CD4-positive, alpha-beta T cell treated with Interleukin-4 for 1 hour (primary cell): ENCODE data around the gene INTS2.
"Not testable (repeated sequence)": the region's sequence is repeated elsewhere in the genome, so short reads cannot be mapped to it uniquely, and the experiment has no call there.

Source experiments
- DNase-seq, 2 donors: peaks; one replicate each; pipeline ENCODE4 v3.0.0-alpha.2; 2020 to 2022

Gene INTS2

DNA sequence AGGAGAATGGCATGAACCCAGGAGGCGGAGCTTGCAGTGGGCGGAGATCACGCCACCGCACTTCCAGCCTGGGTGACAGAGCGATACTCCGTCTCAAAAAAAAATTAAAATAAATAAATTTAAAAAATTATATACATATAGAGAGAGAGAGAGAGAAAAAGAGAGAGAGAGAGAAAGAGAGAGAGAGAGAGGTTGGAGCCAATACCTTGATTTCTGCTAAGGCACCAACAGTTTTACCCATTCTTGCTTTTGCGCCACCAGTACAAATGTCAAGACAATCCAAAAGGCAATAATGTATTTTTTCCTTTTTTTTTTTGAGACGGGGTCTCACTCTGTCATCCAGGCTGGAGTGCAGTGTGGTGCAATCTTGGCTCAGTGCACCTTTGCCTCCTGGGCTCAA is 81.7 kb downstream of the INTS2 start:
- DNase-seq = no peak

DNA sequence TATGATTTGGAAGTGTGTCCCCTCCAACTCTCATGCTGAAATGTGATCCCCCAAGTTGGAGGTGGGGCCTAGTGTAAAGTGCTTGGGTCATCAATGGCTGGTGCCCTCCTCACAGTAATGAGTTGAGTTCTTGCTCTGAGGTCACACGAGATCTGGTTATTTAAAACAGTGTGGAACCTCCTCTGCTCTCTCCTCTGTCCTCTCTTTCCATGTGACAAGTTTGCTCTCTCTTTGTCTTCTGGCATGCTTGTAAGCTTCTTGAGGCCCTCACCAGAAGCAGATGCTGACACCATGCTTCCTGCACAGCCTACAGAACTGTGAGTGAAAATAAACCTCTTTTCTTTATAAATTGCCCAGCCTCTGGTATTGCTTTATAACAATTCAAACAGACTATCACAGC is 84.3 kb downstream of the INTS2 start:
- no peak for DNase-seq

DNA sequence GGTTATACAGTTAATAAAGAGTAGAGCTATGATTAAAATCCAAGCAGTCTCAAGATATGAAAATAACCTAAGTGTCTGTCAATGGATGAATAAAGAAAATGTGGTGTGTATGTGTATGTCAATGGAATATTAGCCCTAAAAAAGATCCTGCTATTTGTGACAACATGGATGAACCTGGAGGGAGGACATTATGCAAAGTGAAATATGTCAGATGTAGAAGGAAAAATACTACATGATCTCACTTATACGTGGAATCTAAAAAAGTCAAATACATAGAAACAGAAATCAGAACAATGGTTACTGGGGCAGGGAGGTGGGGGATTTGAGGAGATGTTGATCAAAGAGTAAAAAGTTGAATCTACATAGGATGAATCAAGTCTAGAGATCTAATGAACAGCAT is 84.9 kb downstream of the INTS2 start:
- no peak for DNase-seq

DNA sequence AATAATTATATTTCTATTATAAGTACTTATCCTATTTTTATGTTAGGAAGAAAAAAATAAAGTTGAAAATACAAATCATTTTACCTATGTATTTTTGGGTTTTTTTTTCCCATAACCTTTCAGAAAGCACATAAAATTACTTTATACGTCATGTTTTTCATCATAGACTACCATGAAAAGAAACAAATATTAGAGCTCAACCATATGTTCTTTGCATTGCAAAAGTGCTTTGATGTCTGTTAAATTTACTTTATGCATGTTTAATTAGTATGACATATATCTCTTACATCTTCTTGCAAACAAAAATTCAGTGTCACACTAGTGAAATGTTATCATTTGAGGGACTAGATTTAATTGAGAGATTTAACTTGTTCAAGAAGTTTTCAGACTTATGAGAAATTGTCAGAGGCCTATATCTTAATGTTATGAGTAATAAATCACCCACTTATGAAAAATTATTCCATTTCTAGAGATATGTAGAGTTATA is 88.4 kb downstream of the INTS2 start:
- DNase-seq = no peak

DNA sequence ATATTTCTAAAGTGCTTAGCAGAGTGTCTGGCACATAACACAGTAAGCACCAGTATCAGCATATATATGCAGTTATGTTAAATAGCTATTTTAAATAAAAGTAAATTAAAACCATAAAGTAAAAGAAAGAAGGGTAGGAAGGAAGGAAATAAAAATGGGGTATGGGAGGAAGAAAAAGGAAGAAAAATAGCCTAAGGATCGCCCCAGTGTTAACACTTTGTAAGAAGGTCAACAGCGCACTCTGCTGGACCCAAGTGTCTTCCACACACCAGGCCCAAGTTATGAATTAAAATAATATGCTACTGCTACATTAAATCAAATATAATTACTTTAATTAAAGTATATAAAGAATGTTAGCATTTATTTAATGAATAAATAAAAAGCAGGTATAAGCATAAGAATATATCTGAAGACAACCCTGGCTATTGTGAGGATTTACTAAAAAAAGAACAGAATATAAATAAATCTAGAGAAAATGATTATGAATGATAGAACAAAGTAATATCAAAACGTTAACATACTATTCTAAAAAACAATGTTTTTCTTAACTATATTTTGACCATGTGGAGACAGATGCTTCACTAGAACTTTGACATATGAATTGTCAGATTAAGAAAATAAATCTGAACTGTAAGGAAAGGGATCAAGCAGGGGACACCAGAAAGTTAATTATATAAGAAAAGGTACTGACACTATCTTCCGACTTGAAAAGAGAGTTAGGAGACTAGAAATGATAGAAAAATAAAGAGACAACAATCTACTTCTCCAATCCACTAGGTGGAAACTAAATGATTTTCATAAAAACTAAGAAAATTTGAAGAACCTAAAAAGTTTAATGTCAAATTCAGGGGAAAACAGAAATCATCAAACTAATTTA is 90.4 kb downstream of the INTS2 start:
- DNase-seq = peak; percentile 51 to 58

DNA sequence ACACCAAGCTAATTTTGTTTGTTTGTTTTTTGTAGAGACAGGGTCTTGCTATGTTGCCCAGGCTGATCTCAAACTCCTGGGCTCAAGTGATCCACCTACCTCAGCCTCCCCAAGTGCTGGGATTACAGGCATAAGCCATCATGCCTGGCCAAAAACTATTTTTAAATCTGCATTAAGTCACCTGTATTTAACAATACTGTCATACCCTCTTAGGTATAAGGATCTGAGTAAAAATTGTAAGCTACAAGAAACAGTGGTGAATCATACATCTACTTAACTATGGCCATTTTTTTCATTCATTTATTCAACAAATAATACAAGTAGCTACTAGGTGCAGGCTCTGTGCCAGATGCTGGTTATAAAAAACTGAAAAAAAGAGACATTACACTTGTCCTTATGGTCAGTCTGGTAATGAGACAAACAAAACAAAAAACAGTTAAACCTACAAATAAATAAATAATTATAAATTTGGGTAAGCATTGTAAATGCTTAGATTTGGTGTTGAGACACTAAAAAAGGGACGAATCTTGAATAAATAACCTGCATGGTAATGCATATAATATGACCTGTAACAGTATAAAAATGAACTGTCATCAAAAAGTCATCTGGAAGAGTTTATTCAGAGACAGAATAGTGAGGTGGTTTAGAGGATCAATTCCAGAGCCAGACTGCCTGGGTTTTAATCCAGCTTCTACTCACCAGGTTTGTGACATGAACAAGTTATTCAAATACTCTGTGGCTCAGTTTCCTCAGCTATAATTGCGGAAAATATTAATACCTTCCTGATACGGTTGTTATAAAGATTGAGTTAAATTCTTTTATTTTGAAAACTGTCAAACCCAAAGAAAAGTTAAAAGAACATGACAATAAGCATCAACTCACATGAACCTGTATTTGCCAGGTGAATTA is 91.3 kb downstream of the INTS2 start:
- no peak for DNase-seq

DNA sequence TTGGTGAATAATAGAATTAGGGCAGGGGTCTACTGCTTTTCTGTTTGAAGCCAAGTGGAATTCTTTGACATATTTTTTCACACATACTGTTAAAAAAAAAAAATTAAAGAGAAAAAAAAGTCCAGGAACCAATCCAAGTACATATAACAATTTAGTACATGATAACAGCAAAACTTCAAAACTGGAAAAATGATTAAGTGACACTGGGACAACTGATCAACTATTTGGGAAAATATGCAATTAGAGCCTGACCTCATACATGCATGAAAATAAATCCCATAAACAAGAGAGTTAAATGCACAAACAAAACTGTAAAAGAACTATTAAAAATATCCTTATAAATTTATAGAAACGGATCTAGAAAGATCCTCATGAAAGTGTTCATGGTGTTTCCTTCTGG is 92.2 kb downstream of the INTS2 start:
- DNase-seq = no peak

DNA sequence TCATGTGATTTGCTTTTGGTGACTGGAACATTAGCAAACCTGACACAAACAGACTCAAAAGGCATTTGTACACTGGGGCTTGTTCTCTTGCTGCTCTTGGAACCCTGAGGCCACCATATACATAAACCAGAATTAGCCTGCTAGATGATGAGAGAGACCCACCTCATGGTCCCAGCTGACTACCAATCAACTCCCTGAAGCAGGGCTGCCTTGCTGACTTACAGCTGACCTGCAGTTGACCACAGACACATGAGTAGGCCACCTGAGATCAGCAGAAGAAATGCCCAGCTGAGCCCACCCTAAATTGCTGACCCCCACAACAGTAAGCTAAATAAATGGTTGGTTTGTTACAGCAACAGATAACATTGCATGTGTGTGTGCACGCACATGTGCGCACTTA is 93.2 kb downstream of the INTS2 start:
- no peak for DNase-seq

DNA sequence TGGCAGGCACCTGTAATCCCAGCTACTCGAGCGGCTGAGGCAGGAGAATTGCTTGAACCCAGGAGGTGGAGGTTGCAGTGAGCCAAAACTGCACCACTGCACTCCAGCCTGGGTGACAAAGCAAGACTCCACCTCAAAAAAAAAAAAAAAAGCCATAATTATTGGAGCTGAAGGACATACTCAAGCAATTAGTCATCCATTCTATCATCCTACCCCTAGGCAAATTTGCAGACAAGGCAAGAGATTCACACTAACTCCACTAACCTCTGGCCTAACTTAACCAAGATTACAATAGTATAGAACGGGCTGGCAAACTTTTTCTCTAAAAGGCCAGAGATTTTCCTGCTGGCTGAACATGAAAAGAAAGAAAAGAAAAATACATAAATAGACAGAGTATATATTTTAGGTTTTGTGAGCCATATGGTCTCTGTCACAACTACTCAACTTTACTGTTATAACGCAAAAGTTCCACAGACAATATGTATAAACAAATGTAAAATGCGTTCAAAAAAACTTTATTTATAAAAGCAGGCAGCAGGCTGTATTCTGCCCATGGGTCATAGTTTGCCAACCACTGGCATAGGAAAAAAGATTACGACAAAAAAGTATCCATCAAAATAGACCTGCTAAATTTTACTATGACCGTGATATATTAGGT is 94.1 kb downstream of the INTS2 start:
- DNase-seq = no peak

DNA sequence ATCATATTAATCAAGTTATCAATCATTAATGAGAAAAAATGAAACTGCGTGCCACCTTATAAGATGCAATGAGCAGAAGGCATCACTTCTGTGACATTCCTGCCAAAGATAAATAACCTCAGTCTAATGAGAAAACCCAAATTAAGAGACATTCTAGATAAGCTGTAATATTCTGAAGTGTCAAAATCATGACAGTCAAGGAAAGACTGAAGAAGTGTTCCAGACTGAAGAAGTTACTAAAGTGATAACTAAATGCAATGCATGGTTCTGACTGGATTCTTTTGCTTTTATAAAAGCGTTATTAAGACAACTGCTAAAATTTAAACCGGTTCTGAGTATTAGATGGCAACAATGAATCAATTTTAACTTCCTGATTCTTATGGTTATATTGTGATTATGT is 95.3 kb downstream of the INTS2 start:
- no peak for DNase-seq

DNA sequence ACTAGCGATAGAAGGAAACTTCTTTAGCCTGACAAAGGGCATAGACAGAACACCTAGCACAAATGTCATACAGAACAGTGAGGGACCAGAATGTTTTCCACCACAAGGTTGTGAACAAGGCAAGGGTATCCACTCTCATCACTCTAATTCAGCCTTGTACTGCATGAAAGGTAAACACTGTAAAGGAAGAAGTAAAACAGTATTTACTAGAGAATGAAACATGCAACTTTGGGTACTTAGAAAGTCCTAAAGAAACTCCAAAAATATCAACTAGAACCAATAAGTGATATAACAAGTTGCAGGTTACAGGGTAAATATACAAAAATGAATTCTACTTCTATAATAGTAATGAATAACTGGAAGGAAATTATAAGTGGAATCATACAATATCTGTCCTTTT is 96.7 kb downstream of the INTS2 start:
- no peak for DNase-seq

DNA sequence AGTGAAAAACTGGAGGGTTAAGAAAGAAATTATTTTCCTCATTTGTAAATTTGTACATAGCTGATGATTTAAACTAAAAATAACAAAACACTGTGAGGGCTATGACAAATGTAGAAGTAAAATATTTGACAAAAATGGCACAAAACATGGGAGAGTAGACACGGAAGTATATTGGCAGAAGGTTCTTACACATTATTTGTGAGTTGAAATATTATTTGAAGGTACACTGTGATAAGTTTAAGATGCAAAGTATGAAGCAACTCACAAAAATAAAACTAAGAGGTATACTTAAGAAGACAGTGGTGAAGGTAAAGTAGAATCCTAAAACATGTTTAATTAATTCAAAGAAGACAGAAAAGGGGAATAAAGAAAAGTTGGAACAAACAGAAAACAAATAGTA is 99.1 kb downstream of the INTS2 start:
- no peak for DNase-seq

DNA sequence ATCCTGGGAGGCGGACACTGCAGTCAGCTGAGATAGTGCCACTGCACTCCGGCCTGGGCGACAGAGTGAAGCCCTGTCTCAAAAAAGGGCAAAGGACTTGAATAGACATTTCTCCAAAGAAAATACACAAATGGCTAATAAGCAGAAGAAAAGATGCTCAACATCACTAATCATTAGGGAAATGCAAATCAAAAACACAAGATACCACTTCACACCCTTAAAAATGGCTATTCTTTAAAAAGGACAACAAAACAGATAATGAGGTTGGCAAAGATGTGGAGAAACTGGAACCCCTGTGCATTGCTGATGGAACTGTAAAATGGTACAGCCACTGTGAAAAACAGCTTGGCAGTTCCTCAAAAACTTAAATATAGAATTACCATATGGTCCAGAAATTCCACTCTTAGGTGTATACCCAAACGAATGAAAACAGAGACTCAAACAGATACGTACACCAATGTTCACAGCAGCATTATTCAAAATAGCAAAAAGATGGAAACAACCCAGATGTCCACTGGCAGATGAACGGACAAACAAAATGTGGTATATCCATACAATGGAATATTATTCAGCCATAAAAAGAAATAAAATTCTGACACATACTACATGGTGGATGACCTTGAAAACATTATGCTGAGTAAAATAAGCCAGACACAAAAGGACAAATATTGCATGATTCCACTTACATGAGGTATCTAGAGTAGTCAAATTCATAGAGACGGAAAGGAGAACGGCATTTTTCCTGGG is 100.0 kb downstream of the INTS2 start:
- DNase-seq = no peak

DNA sequence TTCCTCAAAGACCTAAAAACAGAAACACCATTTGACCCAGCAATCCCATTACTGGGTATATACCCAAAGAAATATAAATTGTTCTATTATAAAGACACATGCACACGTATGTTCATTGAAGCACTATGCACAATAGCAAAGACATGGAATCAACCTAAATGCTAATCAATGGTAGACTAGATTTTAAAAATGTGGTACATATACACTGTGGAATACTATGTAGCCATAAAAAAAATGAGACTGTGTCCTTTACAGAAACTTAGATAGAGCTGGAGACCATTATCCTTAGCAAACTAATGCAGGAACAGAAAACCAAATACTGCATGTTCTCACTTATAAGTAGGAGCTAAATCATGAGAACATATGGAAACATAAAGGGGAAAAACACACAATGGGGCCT is 100.9 kb downstream of the INTS2 start:
- not testable (repeated sequence) for DNase-seq

DNA sequence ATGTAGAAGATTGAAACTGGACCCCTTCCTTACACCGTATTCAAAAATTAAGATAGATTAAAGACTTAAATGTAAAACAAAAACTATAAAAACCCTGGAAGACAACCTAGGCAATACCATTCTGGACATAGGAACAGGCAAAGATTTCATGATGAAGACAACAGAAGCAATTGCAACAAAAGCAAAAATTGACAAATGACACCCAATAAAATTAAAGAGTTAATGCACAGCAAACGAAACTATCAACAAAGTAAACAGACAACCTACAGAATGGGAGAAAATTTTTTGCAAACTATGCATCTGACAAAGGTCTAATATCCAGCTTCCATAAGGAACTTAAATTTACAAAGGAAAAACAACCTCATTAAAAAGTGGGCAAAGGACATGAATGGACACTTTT is 101.6 kb downstream of the INTS2 start:
- not testable (repeated sequence) for DNase-seq

DNA sequence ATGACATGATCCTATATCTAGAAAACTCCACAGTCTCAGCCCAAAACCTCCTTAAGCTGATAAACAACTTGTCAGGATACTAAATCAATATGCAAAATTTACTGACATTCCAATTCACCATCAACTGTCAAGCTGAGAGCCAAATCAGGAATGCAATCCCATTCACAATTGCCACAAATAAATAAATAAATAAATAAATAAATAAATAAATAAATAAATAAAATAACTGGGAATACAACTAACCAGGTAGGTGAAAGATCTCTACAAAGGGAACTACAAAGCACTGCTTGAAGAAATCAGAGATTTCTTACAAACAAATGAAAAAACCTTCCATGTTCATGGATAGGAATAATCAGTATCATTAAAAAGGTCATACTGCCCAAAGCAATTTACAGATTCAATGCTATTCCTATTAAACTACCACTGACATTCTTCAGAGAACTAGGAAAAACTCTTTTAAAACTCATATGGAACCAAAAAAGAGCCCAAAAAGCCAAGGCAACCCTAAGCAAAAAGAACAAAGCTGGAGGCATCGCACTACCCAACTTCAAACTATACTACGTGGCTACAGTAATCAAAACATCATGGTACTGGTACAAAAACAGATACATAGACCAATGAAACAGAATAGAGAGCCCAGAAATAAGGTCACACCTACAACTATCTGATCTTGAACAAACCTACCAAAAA is 102.2 kb downstream of the INTS2 start:
- DNase-seq = no peak

DNA sequence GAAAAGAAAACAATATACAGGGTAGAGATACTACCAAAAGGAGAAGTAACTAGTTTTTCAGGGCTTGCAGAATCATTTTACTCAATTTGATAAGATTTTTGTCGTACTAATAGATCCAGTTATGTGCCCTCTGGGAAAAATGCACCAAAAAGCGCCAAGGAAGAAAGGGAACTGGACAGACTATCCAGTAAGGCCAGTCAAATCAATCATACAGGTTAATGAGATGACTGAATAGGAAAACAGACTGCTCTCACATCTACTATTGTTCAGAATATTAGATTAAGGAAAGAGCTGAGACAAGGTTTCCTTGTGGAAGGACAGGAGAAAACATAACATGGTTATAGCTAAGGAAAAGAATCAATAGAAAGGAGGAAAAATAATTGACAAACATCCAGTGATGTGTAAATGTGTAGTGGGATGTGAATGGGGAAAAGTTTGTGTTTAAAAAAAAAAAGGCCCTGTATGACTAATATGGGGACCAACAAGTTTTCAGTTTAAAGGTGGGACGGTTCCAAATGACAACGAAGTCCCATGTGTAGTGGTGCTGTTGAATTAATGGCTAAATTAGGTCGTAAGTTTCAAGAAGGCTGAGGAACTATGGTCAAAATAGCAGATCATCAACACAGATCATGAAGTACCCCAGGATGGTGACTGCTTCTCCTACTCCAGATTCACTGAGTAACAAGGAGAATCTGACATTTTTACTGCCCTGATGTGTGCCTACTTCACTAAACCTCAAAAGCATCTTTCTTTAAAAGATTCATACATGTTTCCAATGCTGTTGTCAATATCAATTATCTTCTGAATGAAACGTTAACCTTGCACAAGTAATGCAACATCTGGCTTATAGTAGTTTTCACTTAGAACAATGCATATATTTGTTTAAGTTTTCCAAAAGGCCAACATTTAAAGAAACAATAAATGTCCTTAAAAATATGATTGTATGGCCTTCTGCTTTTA is 105.2 kb downstream of the INTS2 start:
- no peak for DNase-seq

DNA sequence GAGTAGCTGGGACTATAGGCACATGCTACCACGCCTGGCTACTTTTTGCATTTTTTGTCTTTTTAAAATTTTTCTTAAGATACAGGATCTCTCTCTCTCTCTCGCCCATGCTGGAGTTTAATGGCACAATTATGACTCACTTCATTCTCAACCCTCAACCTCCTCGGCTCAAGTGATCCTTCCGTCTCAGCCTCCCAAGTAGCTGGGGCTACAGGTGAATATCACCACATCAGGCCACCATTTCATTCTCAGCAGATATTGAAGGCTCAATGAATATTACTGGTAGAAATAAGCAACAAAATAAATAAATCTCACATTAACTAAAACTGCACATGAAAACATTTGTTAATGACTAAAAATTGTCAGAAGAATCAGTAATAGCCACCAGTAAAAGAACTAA is 106.1 kb downstream of the INTS2 start:
- no peak for DNase-seq

DNA sequence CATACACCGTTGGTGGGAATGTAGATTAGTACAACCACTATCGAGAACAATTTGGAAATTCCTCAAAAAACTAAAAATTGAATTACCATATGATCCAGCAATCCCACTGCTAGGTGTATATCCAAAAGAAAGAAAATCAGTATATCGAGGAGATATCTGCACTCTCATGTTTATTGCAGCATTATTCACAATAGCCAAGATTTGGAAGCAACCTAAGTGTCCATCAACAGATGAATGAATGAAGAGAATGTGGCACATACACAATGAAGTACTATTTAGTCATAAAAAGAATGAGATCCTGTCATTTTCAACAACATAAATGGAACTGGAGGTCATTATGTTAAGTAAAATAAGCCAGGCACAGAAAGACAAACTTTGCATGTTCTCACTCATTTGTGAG is 108.5 kb downstream of the INTS2 start:
- not testable (repeated sequence) for DNase-seq

DNA sequence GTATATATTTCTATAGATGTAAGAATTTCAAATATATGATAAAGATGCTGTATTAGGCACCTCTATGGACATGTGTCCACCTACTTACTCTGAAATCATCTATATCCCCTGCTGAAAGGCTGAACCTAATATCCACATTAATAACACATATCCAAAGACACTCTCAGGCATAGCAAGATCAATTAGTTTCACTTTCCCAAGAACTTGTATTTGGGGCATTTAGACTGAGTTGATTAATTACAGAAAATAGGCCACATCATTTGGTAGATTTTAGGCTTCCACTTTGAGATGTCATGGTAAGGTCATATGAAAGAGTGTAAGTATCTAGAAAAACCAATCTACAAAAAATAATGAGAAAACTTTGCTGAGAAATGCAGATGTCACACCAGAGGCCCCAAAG is 109.6 kb downstream of the INTS2 start:
- DNase-seq = no peak

DNA sequence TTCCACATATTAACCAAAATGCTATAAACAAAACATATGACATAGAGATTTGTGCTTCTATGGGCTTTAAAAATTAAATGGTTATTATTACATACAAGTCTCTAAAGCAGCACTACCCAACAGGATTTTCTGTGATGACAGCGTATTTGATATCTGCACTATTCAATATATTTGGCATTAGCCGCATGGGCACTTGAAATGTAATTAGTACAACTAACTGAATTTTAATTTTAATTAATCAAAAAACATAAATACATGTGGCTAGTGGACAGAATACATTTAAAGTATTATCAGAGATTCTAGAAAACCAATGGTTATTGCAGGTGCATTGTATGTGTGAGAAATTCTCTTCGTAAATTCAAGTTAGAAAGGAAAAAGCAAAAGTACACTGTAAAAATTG is 110.3 kb downstream of the INTS2 start:
- no peak for DNase-seq
